HEK293 (cell line): ENCODE data around the gene PDZRN4.
A peak's percentile ranks its signal among the peaks of the same experiment; 100 is the strongest.

ENCODE experiments used
- CTCF ChIA-PET: fragments of 350-600 bp; formaldehyde crosslinking; extraction: SDS; loops from one replicate; lab custom pipeline; 2021; ENCODE audit warnings: antibody characterized with exemption; lab: Yijun Ruan, JAX
- POLR2A ChIA-PET: fragments of 300-600 bp; formaldehyde crosslinking; extraction: SDS; loops from one replicate; lab custom pipeline; 2020; ENCODE audit warnings: antibody characterized with exemption, inconsistent platforms; lab: Yijun Ruan, JAX
- H3K27ac ChIP-seq: fragments of 200-500 bp; sonication (Bioruptor generic); 2 replicates; pipeline ENCODE4 v1.5.1; 2014; ENCODE audit warnings: low read depth, low read length, control low read depth, inconsistent platforms; ENCODE audit errors: extremely low read depth
- H3K36me3 ChIP-seq, 2 experiments: fragments of 200-500 bp in 1 of 2; sonication (Bioruptor generic) in 1 of 2; 1 replicate in 1 of 2; 2 replicates in 1 of 2; pipeline ENCODE4 v1.5.1; 2014 to 2017; ENCODE audit warnings: inconsistent platforms in 2 of 2, low read length in 2 of 2; ENCODE audit not compliant: control insufficient read depth in 2 of 2, insufficient read depth in 1 of 2
- H3K4me1 ChIP-seq: fragments of 200-500 bp; sonication (Bioruptor generic); 2 replicates; pipeline ENCODE4 v1.5.1; 2014; ENCODE audit warnings: mild to moderate bottlenecking, low read length, inconsistent platforms; ENCODE audit not compliant: control insufficient read depth, insufficient read depth
- H3K4me3 ChIP-seq: 2 replicates; pipeline ENCODE4 v1.5.1; 2011; ENCODE audit warnings: low read depth, mild to moderate bottlenecking, control low read depth, low read length, moderate library complexity
- H3K9me3 ChIP-seq: fragments of 200-500 bp; sonication (Bioruptor generic); 2 replicates; pipeline ENCODE4 v1.5.1; 2014; ENCODE audit warnings: low read depth, low read length, inconsistent platforms; ENCODE audit not compliant: control insufficient read depth, insufficient read depth
- BCL11B ChIP-seq: fragments of 450-650 bp; formaldehyde crosslinking; IDR thresholded peaks from 2 replicates; pipeline ENCODE4 v1.5.1; 2016; ENCODE audit warnings: low read depth, missing biosample characterization, missing genetic modification characterization
- CTCF ChIP-seq: fragments of 450-650 bp; formaldehyde crosslinking; IDR thresholded peaks from 2 replicates; pipeline ENCODE4 v1.5.1; 2016; ENCODE audit warnings: missing biosample characterization, missing genetic modification characterization
- FEZF1 ChIP-seq: fragments of 450-650 bp; formaldehyde crosslinking; IDR thresholded peaks from 2 replicates; pipeline ENCODE4 v1.5.1; 2016; ENCODE audit warnings: missing biosample characterization, missing genetic modification characterization
- IKZF3 ChIP-seq: fragments of 450-650 bp; IDR thresholded peaks from 2 replicates; pipeline ENCODE4 v1.5.0; 2018; ENCODE audit warnings: missing biosample characterization, mild to moderate bottlenecking, missing genetic modification characterization, moderate library complexity
- REPIN1 ChIP-seq: fragments of 450-650 bp; formaldehyde crosslinking; IDR thresholded peaks from 2 replicates; pipeline ENCODE4 v1.5.1; 2017; ENCODE audit warnings: missing biosample characterization, missing genetic modification characterization, low read depth
- REST ChIP-seq: fragments of 450-650 bp; formaldehyde crosslinking; IDR thresholded peaks from 2 replicates; pipeline ENCODE4 v1.5.1; 2016; ENCODE audit warnings: missing biosample characterization, missing genetic modification characterization
- TRIM28 ChIP-seq: IDR thresholded peaks from 2 replicates; pipeline ENCODE4 v1.6.1; 2011; ENCODE audit warnings: low read length, control low read depth, borderline replicate concordance
- TSHZ1 ChIP-seq: fragments of 450-650 bp; formaldehyde crosslinking; IDR thresholded peaks from 2 replicates; pipeline ENCODE4 v1.5.1; 2016; ENCODE audit warnings: missing biosample characterization, missing genetic modification characterization, borderline replicate concordance
- ZNF148 ChIP-seq: fragments of 450-650 bp; formaldehyde crosslinking; IDR thresholded peaks from 2 replicates; pipeline ENCODE4 v1.5.0; 2017; ENCODE audit warnings: missing biosample characterization, missing genetic modification characterization, borderline replicate concordance
- ZNF175 ChIP-seq: fragments of 450-650 bp; formaldehyde crosslinking; IDR thresholded peaks from 2 replicates; pipeline ENCODE4 v1.5.1; 2016; ENCODE audit warnings: missing biosample characterization, missing genetic modification characterization
- ZNF433 ChIP-seq: fragments of 450-650 bp; formaldehyde crosslinking; IDR thresholded peaks from 2 replicates; pipeline ENCODE4 v1.5.1; 2016; ENCODE audit warnings: missing biosample characterization, missing genetic modification characterization, low read depth
- ZNF621 ChIP-seq: fragments of 450-650 bp; formaldehyde crosslinking; IDR thresholded peaks from 2 replicates; pipeline ENCODE4 v1.5.1; 2017; ENCODE audit warnings: missing biosample characterization, missing genetic modification characterization
- TF ChIP-seq, protein P1 (sequence below): fragments of 450-650 bp; formaldehyde crosslinking; IDR thresholded peaks from 2 replicates; pipeline ENCODE4 v1.5.1; 2016; ENCODE audit warnings: missing biosample characterization, missing genetic modification characterization
- TF ChIP-seq, protein P2 (sequence below): fragments of 450-650 bp; formaldehyde crosslinking; IDR thresholded peaks from 2 replicates; pipeline ENCODE4 v1.5.1; 2016; ENCODE audit warnings: missing biosample characterization, missing genetic modification characterization
- TF ChIP-seq, protein P3 (sequence below): fragments of 450-650 bp; IDR thresholded peaks from 2 replicates; pipeline ENCODE4 v1.5.1; 2018; ENCODE audit warnings: missing biosample characterization, mild to moderate bottlenecking, missing genetic modification characterization

PDZRN4 gene

DNA sequence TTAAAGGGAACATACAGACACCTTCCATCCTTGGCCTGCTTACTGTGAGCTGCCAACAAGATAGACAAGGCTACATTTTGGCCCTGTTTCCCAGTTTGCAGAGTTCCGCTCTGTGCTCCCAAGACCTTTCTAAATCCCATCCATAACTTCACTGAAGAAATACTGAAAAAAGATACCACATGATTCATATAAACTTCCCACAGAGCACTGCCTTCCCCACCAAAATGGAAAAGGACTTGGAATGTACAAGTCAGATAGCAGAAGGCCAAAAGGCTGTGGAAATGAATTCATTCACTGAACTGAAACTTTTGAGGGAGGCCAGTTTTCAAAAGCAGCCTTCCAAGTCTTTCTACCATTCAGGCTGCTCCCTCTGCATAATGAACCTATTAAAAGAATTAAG, 29.6 kb downstream of the PDZRN4 start (continued):
- TF ChIP-seq TSHZ1 (tag by site-specific recombination) (no peak), ZNF621 (tag by site-specific recombination) (no peak)

- H3K9me3 ChIP-seq = no peaks in the 10 kb centered on the region
- no peaks in the 10 kb centered on the region for H3K36me3 ChIP-seq
- peaks cover 5% of the 10 kb centered on the region; the same call in 1 of the 2 replicates for H3K4me1 ChIP-seq
- H3K4me3 ChIP-seq = no peak overlapping the region
- TF ChIP-seq TRIM28 = 0 out of 2 replicates have a peak, but pooled peaks have one; percentile 63
- no peak for TF ChIP-seq CTCF (tag by site-specific recombination)
- TF ChIP-seq BCL11B (tag by site-specific recombination) = no peak
- CTCF ChIA-PET = no interaction called here
- POLR2A ChIA-PET = no interaction called here
- no peak overlapping the region; the same call in 1 of the 2 replicates for H3K27ac ChIP-seq
Observed at GRCh38 chr12:41220931-41221330, 32.8 kb downstream of the PDZRN4 start.

- ChIA-PET POLR2A (no interaction called here), CTCF (no interaction called here)
- Histone ChIP-seq H3K27ac (no peak overlapping the region), H3K4me3 (no peak overlapping the region), H3K36me3 (no peaks in the 10 kb centered on the region), H3K9me3 (no peaks in the 10 kb centered on the region), H3K4me1 (peaks cover 5% of the 10 kb centered on the region; the same call in 1 of the 2 replicates)
- TF ChIP-seq, protein P1, sequence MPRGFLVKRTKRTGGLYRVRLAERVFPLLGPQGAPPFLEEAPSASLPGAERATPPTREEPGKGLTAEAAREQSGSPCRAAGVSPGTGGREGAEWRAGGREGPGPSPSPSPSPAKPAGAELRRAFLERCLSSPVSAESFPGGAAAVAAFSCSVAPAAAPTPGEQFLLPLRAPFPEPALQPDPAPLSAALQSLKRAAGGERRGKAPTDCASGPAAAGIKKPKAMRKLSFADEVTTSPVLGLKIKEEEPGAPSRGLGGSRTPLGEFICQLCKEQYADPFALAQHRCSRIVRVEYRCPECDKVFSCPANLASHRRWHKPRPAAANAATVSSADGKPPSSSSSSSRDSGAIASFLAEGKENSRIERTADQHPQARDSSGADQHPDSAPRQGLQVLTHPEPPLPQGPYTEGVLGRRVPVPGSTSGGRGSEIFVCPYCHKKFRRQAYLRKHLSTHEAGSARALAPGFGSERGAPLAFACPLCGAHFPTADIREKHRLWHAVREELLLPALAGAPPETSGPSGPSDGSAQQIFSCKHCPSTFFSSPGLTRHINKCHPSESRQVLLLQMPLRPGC (tag by site-specific recombination) = no peak
- TF ChIP-seq FEZF1 (tag by site-specific recombination) (peak; percentile 45; the same call in 1 of the 2 replicates), IKZF3 (tag by site-specific recombination) (no peak), REST (no peak), ZNF175 (tag by site-specific recombination) (no peak), ZNF433 (no peak), ZNF148 (no peak), REPIN1 (tag by site-specific recombination) (no peak)
- TF ChIP-seq, protein P2, sequence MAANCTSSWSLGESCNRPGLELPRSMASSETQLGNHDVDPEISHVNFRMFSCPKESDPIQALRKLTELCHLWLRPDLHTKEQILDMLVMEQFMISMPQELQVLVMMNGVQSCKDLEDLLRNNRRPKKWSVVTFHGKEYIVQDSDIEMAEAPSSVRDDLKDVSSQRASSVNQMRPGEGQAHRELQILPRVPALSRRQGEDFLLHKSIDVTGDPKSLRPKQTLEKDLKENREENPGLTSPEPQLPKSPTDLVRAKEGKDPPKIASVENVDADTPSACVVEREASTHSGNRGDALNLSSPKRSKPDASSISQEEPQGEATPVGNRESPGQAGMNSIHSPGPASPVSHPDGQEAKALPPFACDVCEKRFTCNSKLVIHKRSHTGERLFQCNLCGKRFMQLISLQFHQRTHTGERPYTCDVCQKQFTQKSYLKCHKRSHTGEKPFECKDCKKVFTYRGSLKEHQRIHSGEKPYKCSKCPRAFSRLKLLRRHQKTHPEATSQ = no peak
- TF ChIP-seq, protein P3, sequence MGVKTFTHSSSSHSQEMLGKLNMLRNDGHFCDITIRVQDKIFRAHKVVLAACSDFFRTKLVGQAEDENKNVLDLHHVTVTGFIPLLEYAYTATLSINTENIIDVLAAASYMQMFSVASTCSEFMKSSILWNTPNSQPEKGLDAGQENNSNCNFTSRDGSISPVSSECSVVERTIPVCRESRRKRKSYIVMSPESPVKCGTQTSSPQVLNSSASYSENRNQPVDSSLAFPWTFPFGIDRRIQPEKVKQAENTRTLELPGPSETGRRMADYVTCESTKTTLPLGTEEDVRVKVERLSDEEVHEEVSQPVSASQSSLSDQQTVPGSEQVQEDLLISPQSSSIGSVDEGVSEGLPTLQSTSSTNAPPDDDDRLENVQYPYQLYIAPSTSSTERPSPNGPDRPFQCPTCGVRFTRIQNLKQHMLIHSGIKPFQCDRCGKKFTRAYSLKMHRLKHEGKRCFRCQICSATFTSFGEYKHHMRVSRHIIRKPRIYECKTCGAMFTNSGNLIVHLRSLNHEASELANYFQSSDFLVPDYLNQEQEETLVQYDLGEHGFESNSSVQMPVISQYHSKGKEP = no peak
Observed at GRCh38 chr12:41221491-41221890, 33.4 kb downstream of the PDZRN4 start.
